HepG2 (cell line): ENCODE results near the gene THSD8. TPM values are rescaled to one million over a fixed set of nuclear protein-coding genes. Genes with fewer than 3 reads are reported as not detected.

Source experiments
- ASH2L ChIP-seq: fragments of 300-600, 200-600 bp; sonication (generic); IDR thresholded peaks from 2 replicates; pipeline ENCODE4 v1.7.0; 2017; ENCODE audit warnings: low read depth, mild to moderate bottlenecking, moderate library complexity, mixed read lengths, low read length; ENCODE audit not compliant: insufficient read length
- ATM ChIP-seq: fragments of 450-650 bp; IDR thresholded peaks from 2 replicates; pipeline ENCODE4 v1.7.1; 2017; ENCODE audit warnings: mild to moderate bottlenecking, borderline replicate concordance
- BHLHE40 ChIP-seq: IDR thresholded peaks from 2 replicates; pipeline ENCODE4 v1.6.1; 2011; ENCODE audit warnings: low read length, improper control_type of control experiment
- CBX1 ChIP-seq: IDR thresholded peaks from one replicate; pipeline ENCODE4 v1.6.1; 2016; ENCODE audit warnings: antibody characterized with exemption, low read depth
- CREB1 ChIP-seq, 2 experiments: fragments of 450-650 bp in 1 of 2; IDR thresholded peaks; 2 replicates each; pipeline ENCODE4 v1.6.1; 2016 to 2017; ENCODE audit warnings: control low read depth in 1 of 2, mild to moderate bottlenecking in 1 of 2, missing compliant biosample characterization in 1 of 2, missing genetic modification characterization in 1 of 2
- ELF4 ChIP-seq: sonication (generic); formaldehyde crosslinking; IDR thresholded peaks from 2 replicates; pipeline ENCODE4 v1.5.0; 2020; ENCODE audit warnings: missing genetic modification reagents, mild to moderate bottlenecking, moderate library complexity, borderline replicate concordance
- SALL1 ChIP-seq: sonication (generic); formaldehyde crosslinking; IDR thresholded peaks from 2 replicates; pipeline ENCODE4 v1.8.0; 2022; ENCODE audit warnings: mild to moderate bottlenecking, missing genetic modification reagents
- SRSF1 ChIP-seq: fragments of 200-400 bp; formaldehyde crosslinking; optimal IDR thresholded peaks from 2 replicates; pipeline ENCODE3; 2017; ENCODE audit warnings: mild to moderate bottlenecking, low read depth, low read length, moderate library complexity
- ZEB1 ChIP-seq: IDR thresholded peaks from 2 replicates; pipeline ENCODE4 v1.6.1; 2012; ENCODE audit warnings: mild to moderate bottlenecking, low read depth, inconsistent platforms; ENCODE audit not compliant: insufficient replicate concordance
- ZMAT5 ChIP-seq: sonication (generic); formaldehyde crosslinking; IDR thresholded peaks from 2 replicates; pipeline ENCODE4 v1.5.0; 2020; ENCODE audit warnings: mild to moderate bottlenecking, low read depth, missing genetic modification reagents, borderline replicate concordance
- ZNF34 ChIP-seq: sonication (generic); formaldehyde crosslinking; IDR thresholded peaks from 2 replicates; pipeline ENCODE4 v1.4.0; 2020; ENCODE audit warnings: mild to moderate bottlenecking, missing genetic modification reagents, borderline replicate concordance
- ZNF564 ChIP-seq: sonication (generic); formaldehyde crosslinking; IDR thresholded peaks from 2 replicates; pipeline ENCODE4 v1.8.1; 2023; ENCODE audit warnings: mild to moderate bottlenecking, missing genetic modification reagents
- ZNF672 ChIP-seq: sonication (generic); formaldehyde crosslinking; IDR thresholded peaks from 2 replicates; pipeline ENCODE4 v1.8.1; 2022; ENCODE audit warnings: missing genetic modification reagents
- ZNF747 ChIP-seq: sonication (generic); formaldehyde crosslinking; IDR thresholded peaks from 2 replicates; pipeline ENCODE4 v1.8.1; 2023; ENCODE audit warnings: missing genetic modification reagents, mild to moderate bottlenecking, borderline replicate concordance
- ZNF776 ChIP-seq: sonication (generic); formaldehyde crosslinking; IDR thresholded peaks from 2 replicates; pipeline ENCODE4 v1.4.0; 2020; ENCODE audit warnings: mild to moderate bottlenecking, missing genetic modification reagents
- polyA plus RNA-seq, 8 experiments: library from polyadenylated mRNA; depleted of rRNA in 3 of 8; stranded (reverse) in 7 of 8; unstranded in 1 of 8; fragments of >200 nt; fragmentation: Illumina TruSeq in 4 of 8; extraction: Trizol in 4 of 8; gene quantifications; 2 replicates each; pipeline versions ENCODE4 v1.2.1 to v1.2.3, GENCODE V29; 2011 to 2016; ENCODE audit warnings: low read depth in 4 of 8, missing spikeins in 1 of 8, mixed read lengths in 1 of 8; ENCODE audit not compliant: insufficient read depth in 1 of 8
- total RNA-seq, 5 experiments: library from RNA; depleted of rRNA; stranded (reverse); fragments of >200 nt; fragmentation: Illumina TruSeq; extraction: Trizol; gene quantifications; 2 replicates each; pipeline ENCODE4 v1.2.3, GENCODE V29; 2016; ENCODE audit warnings: low read depth in 1 of 5
- TF ChIP-seq, protein P1 (sequence below): sonication (generic); formaldehyde crosslinking; conservative IDR thresholded peaks from 2 replicates; pipeline ENCODE4 v1.4.0; 2020; ENCODE audit warnings: mild to moderate bottlenecking, missing genetic modification reagents, moderate library complexity
- TF ChIP-seq, protein P2 (sequence below): sonication (generic); formaldehyde crosslinking; IDR thresholded peaks from 2 replicates; pipeline ENCODE4 v1.5.0; 2020; ENCODE audit warnings: mild to moderate bottlenecking, missing genetic modification reagents
- TF ChIP-seq, protein P3 (sequence below): sonication (generic); formaldehyde crosslinking; IDR thresholded peaks from 2 replicates; pipeline ENCODE4 v1.8.1; 2022; ENCODE audit warnings: mild to moderate bottlenecking, missing genetic modification reagents

THSD8 gene
- total and polyA plus RNA-seq, 2 of the 13 experiments (the other 11 are each of a cell fraction or from before 2014, with no cell fraction given) = 4.8 to 14.9 TPM

DNA sequence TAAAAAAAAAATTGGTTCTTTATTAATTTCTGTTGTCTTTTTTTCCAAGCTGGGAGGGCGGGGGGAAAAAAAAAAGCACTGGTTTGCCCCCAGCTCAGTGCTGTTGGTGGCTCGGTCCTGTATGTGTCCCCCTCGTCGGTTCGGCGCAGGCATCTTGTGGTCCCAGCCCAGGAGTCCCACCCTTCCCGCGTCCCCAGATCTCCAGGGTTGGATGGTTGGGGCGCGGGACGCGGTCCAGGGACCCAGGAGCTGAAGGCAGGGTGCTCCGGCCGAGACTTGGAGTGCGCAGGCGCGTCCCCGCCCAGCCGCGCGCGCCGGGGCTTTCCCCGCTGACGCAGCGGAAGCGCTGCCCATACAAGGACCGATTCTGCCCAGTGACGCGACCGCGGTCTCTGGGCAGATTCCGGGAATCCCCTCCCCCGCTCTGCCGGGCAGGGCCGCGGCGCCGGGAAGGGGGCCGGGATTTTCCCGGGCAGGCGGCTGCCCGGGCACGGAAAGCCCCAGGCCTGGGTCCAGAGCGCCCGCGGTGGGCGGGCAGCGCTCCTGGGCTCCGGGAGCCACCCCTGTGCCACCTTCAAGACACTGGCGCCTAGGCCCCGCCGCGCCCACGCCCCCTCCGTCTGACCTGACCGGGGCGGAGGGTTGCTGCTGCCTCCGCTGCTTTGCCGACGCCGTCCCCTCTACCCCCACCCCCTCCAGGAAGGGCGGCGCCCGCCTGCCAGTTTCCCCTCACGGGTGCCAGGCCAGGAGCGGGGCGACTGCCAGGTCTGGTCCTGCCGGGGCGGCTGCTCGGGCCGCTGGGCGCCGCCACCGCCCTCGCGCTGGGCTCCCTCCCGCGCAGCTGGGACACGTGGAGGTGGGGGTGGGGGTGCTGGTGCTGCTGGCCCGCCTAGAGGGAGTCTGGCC, 8.3 kb upstream of the THSD8 start (continued):
- TF ChIP-seq, protein P1, sequence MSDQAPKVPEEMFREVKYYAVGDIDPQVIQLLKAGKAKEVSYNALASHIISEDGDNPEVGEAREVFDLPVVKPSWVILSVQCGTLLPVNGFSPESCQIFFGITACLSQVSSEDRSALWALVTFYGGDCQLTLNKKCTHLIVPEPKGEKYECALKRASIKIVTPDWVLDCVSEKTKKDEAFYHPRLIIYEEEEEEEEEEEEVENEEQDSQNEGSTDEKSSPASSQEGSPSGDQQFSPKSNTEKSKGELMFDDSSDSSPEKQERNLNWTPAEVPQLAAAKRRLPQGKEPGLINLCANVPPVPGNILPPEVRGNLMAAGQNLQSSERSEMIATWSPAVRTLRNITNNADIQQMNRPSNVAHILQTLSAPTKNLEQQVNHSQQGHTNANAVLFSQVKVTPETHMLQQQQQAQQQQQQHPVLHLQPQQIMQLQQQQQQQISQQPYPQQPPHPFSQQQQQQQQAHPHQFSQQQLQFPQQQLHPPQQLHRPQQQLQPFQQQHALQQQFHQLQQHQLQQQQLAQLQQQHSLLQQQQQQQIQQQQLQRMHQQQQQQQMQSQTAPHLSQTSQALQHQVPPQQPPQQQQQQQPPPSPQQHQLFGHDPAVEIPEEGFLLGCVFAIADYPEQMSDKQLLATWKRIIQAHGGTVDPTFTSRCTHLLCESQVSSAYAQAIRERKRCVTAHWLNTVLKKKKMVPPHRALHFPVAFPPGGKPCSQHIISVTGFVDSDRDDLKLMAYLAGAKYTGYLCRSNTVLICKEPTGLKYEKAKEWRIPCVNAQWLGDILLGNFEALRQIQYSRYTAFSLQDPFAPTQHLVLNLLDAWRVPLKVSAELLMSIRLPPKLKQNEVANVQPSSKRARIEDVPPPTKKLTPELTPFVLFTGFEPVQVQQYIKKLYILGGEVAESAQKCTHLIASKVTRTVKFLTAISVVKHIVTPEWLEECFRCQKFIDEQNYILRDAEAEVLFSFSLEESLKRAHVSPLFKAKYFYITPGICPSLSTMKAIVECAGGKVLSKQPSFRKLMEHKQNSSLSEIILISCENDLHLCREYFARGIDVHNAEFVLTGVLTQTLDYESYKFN (CRISPR knock-in tag) = peak; percentile 34
- no peak for TF ChIP-seq ZNF672 (CRISPR knock-in tag)
- peak; percentile 22; the same call in 1 of the 2 replicates for TF ChIP-seq SALL1 (CRISPR knock-in tag)
- no peak for TF ChIP-seq ZEB1
- peak; percentile 26; the same call in 1 of the 2 replicates for TF ChIP-seq BHLHE40
- no peak for TF ChIP-seq ATM
- no peak for TF ChIP-seq SRSF1
- TF ChIP-seq, protein P2, sequence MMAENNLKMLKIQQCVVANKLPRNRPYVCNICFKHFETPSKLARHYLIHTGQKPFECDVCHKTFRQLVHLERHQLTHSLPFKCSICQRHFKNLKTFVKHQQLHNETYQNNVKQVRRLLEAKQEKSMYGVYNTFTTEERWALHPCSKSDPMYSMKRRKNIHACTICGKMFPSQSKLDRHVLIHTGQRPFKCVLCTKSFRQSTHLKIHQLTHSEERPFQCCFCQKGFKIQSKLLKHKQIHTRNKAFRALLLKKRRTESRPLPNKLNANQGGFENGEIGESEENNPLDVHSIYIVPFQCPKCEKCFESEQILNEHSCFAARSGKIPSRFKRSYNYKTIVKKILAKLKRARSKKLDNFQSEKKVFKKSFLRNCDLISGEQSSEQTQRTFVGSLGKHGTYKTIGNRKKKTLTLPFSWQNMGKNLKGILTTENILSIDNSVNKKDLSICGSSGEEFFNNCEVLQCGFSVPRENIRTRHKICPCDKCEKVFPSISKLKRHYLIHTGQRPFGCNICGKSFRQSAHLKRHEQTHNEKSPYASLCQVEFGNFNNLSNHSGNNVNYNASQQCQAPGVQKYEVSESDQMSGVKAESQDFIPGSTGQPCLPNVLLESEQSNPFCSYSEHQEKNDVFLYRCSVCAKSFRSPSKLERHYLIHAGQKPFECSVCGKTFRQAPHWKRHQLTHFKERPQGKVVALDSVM (CRISPR knock-in tag) = no peak
- TF ChIP-seq ZNF34 (CRISPR knock-in tag) = 0 out of 2 replicates have a peak, but pooled peaks have one; percentile 19
- no peak for TF ChIP-seq ELF4 (CRISPR knock-in tag)
- TF ChIP-seq ZNF747 (CRISPR knock-in tag) = peak; percentile 68; the same call in 1 of the 2 replicates
- TF ChIP-seq, protein P3, sequence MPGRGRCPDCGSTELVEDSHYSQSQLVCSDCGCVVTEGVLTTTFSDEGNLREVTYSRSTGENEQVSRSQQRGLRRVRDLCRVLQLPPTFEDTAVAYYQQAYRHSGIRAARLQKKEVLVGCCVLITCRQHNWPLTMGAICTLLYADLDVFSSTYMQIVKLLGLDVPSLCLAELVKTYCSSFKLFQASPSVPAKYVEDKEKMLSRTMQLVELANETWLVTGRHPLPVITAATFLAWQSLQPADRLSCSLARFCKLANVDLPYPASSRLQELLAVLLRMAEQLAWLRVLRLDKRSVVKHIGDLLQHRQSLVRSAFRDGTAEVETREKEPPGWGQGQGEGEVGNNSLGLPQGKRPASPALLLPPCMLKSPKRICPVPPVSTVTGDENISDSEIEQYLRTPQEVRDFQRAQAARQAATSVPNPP (CRISPR knock-in tag) = no peak
- peak; percentile 88 for TF ChIP-seq CREB1 (IDR thresholded peaks at IDR 0.05)
- TF ChIP-seq CREB1 (CRISPR knock-in tag; IDR thresholded peaks at IDR 0.05) = peak; percentile 89
- TF ChIP-seq ASH2L = no peak
- TF ChIP-seq CBX1 = no peak
- no peak for TF ChIP-seq ZMAT5
- no peak; the same call in 1 of the 2 replicates for TF ChIP-seq ZNF776
- TF ChIP-seq ZNF564 (CRISPR knock-in tag) = no peak
